Fibroblast of villous mesenchyme (primary cell): ENCODE measurements around the gene AUTS2. TPM values are rescaled to one million over a fixed set of nuclear protein-coding genes. Genes with fewer than 3 reads are reported as not detected.

Experiments
- DNase-seq: peaks from one replicate; pipeline ENCODE4 v3.0.0-alpha.2; 2010; ENCODE audit warnings: low read depth
- H3K4me3 ChIP-seq: 2 replicates; pipeline ENCODE4 v1.5.1; 2011; ENCODE audit warnings: low read depth, mild to moderate bottlenecking, low read length
- CTCF ChIP-seq: IDR thresholded peaks from 2 replicates; pipeline ENCODE4 v1.5.1; 2012; ENCODE audit warnings: low read depth, mild to moderate bottlenecking, low read length; ENCODE audit not compliant: insufficient read depth
- total RNA-seq: library from RNA; depleted of rRNA; stranded (reverse); fragments of >200 nt; gene quantifications from 2 replicates; pipeline ENCODE4 v1.2.3, GENCODE V29; 2012

AUTS2 gene
- total RNA-seq, 1 donor = 3.9 TPM

- H3K4me3 ChIP-seq = no peak overlapping the region
- DNase-seq = no peak
- no peak for TF ChIP-seq CTCF
Measured at GRCh38 chr7:70015353-70015752, 417.1 kb downstream of the AUTS2 start.

GRCh38 chr7:70016044-70016770, 417.9 kb downstream of the AUTS2 start:
- no peak overlapping the region for H3K4me3 ChIP-seq
- peak; percentile 29 for DNase-seq

GRCh38 chr7:70017357-70017756, 419.1 kb downstream of the AUTS2 start:
- no peak for DNase-seq
- TF ChIP-seq CTCF = no peak
- H3K4me3 ChIP-seq = no peak overlapping the region

More at GRCh38 chr7:70016044-70016770, 417.9 kb downstream of the AUTS2 start:
- TF ChIP-seq CTCF = no peak

GRCh38 chr7:70018700-70019099, 420.4 kb downstream of the AUTS2 start:
- no peak for DNase-seq
- TF ChIP-seq CTCF = no peak
- no peak overlapping the region for H3K4me3 ChIP-seq

GRCh38 chr7:70027867-70028266, 429.6 kb downstream of the AUTS2 start:
- H3K4me3 ChIP-seq = no peak overlapping the region
- no peak for TF ChIP-seq CTCF
- DNase-seq = no peak

GRCh38 chr7:70028620-70029019, 430.3 kb downstream of the AUTS2 start:
- no peak overlapping the region for H3K4me3 ChIP-seq
- DNase-seq = no peak
- TF ChIP-seq CTCF = no peak

- H3K4me3 ChIP-seq = no peak overlapping the region
- no peak for DNase-seq
- TF ChIP-seq CTCF = no peak
Measured at GRCh38 chr7:70029993-70030392, 431.7 kb downstream of the AUTS2 start.
